Measurements from ENCODE around the gene WDR20. TPM values are rescaled to one million over a fixed set of nuclear protein-coding genes. Genes with fewer than 3 reads are reported as not detected.

Gene WDR20
- total RNA-seq, 1 experiment from 2014 or later = 23.7 TPM

- no peak overlapping the region for H3K9ac ChIP-seq (ENCODE audit: low read length)
- no peaks in the 10 kb centered on the region for H4K20me1 ChIP-seq (ENCODE audit: low read length)
- CTCF ChIA-PET = no interaction called here
- no peak overlapping the region for H3K4me2 ChIP-seq (ENCODE audit: low read length)
- ATAC-seq (no peak), DNase-seq (no peak)
- no peaks in the 10 kb centered on the region for H3K79me2 ChIP-seq (ENCODE audit: low read length)
- no peak for TF ChIP-seq EZH2phosphoT487 (IDR thresholded peaks at IDR 0.05; ENCODE audit: borderline replicate concordance, low read length)
- no peak for TF ChIP-seq EZH2 (IDR thresholded peaks at IDR 0.05; ENCODE audit: low read length, unreplicated experiment)
- TF ChIP-seq, protein P1, sequence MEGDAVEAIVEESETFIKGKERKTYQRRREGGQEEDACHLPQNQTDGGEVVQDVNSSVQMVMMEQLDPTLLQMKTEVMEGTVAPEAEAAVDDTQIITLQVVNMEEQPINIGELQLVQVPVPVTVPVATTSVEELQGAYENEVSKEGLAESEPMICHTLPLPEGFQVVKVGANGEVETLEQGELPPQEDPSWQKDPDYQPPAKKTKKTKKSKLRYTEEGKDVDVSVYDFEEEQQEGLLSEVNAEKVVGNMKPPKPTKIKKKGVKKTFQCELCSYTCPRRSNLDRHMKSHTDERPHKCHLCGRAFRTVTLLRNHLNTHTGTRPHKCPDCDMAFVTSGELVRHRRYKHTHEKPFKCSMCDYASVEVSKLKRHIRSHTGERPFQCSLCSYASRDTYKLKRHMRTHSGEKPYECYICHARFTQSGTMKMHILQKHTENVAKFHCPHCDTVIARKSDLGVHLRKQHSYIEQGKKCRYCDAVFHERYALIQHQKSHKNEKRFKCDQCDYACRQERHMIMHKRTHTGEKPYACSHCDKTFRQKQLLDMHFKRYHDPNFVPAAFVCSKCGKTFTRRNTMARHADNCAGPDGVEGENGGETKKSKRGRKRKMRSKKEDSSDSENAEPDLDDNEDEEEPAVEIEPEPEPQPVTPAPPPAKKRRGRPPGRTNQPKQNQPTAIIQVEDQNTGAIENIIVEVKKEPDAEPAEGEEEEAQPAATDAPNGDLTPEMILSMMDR (conservative IDR thresholded peaks at IDR 0.05; ENCODE audit: low read depth, low read length) = no peak
- H3K4me3 ChIP-seq (ENCODE audit: low read length) = no peak overlapping the region
- H3K27ac ChIP-seq (ENCODE audit: low read length) = no peak overlapping the region
- H3K9me3 ChIP-seq (ENCODE audit: low read length) = peaks cover 9% of the 10 kb centered on the region; the same call in 1 of the 2 replicates
- POLR2A ChIA-PET (ENCODE audit: unreplicated experiment) = no interaction called here
- H2AFZ ChIP-seq (ENCODE audit: low read length) = no peak overlapping the region
- intact Hi-C loops (cut with micrococcal nuclease) = no loop called here
- H3K9me2 ChIP-seq (replicated peaks; ENCODE audit: low read length) = no peaks in the 10 kb centered on the region
- H3F3A ChIP-seq (ENCODE audit: low read length, unreplicated experiment) = no peaks in the 10 kb centered on the region
- H3K27me3 ChIP-seq (ENCODE audit: low read length) = no peaks in the 10 kb centered on the region
- H3K36me3 ChIP-seq (ENCODE audit: low read depth, low read length) = no peaks in the 10 kb centered on the region; the same call in 1 of the 2 replicates
- H3K4me1 ChIP-seq (ENCODE audit: insufficient read depth, low read length) = no peaks in the 10 kb centered on the region
- no TSS peak for BruUV-seq (replicated peaks)
Measured at GRCh38 chr14:102111101-102111500, 28.6 kb upstream of the WDR20 start.

- no peak for DNase-seq
- BruUV-seq (replicated peaks) = no TSS peak
- CTCF ChIA-PET = no interaction called here
Measured at GRCh38 chr14:102116361-102117180, 23.1 kb upstream of the WDR20 start.

More at GRCh38 chr14:102116361-102117180, 23.1 kb upstream of the WDR20 start:
- Histone ChIP-seq H3F3A (ENCODE audit: low read length, unreplicated experiment) (no peaks in the 10 kb centered on the region), H3K9me2 (replicated peaks; ENCODE audit: low read length) (no peaks in the 10 kb centered on the region), H3K4me2 (ENCODE audit: low read length) (no peak overlapping the region), H3K4me1 (ENCODE audit: insufficient read depth, low read length) (no peaks in the 10 kb centered on the region), H4K20me1 (ENCODE audit: low read length) (no peaks in the 10 kb centered on the region), H3K4me3 (ENCODE audit: low read length) (no peak overlapping the region), H2AFZ (ENCODE audit: low read length) (no peak overlapping the region), H3K9me3 (ENCODE audit: low read length) (peaks cover 4% of the 10 kb centered on the region; the same call in 1 of the 2 replicates), H3K9ac (ENCODE audit: low read length) (no peak overlapping the region), H3K36me3 (ENCODE audit: low read depth, low read length) (no peaks in the 10 kb centered on the region), H3K27ac (ENCODE audit: low read length) (no peak overlapping the region), H3K79me2 (ENCODE audit: low read length) (no peaks in the 10 kb centered on the region), H3K27me3 (ENCODE audit: low read length) (no peaks in the 10 kb centered on the region)
- intact Hi-C loops (cut with micrococcal nuclease) = no loop called here
- TF ChIP-seq EZH2 (IDR thresholded peaks at IDR 0.05; ENCODE audit: low read length, unreplicated experiment) (no peak), EZH2phosphoT487 (IDR thresholded peaks at IDR 0.05; ENCODE audit: borderline replicate concordance, low read length) (no peak)
- TF ChIP-seq, protein P1 (conservative IDR thresholded peaks at IDR 0.05; ENCODE audit: low read depth, low read length) = no peak
- POLR2A ChIA-PET (ENCODE audit: unreplicated experiment) = no interaction called here
- ATAC-seq = no peak
